Forelimb muscle (tissue), 1 donor: ENCODE measurements around the gene FOS. TPM values are rescaled to one million over a fixed set of nuclear protein-coding genes. Genes with fewer than 3 reads are reported as not detected.
"Not testable (repeated sequence)": the region's sequence is repeated elsewhere in the genome, so short reads cannot be mapped to it uniquely, and the experiment has no call there.

ENCODE experiments used
- DNase-seq: peaks from one replicate; pipeline ENCODE4 v3.0.0-alpha.2; 2013; ENCODE audit warnings: low read depth
- polyA plus RNA-seq: library from polyadenylated mRNA; unstranded; fragments of 120-200 nt; gene quantifications from one replicate; pipeline ENCODE4 v1.2.1, GENCODE V29; 2013; ENCODE audit not compliant: insufficient read length

The FOS gene
- polyA plus RNA-seq, 1 donor, result 212 TPM

- DNase-seq, result no peak
Observed at GRCh38 chr14:75294649-75295033, 16.0 kb downstream of the FOS start.

GRCh38 chr14:75295061-75295461 lies 16.4 kb downstream of the FOS start:
- DNase-seq, result no peak

- DNase-seq, result no peak
Observed at GRCh38 chr14:75295491-75296345, 17.1 kb downstream of the FOS start.

GRCh38 chr14:75297411-75298040 lies 18.9 kb downstream of the FOS start:
- DNase-seq, result no peak

GRCh38 chr14:75298187-75298965 lies 19.7 kb downstream of the FOS start:
- no peak for DNase-seq

- no peak for DNase-seq
Observed at GRCh38 chr14:75299059-75299458, 20.4 kb downstream of the FOS start.

- no peak for DNase-seq
Observed at GRCh38 chr14:75299576-75299975, 20.9 kb downstream of the FOS start.

GRCh38 chr14:75301666-75302325 lies 23.2 kb downstream of the FOS start:
- no peak for DNase-seq

- no peak for DNase-seq
Observed at GRCh38 chr14:75303381-75303789, 24.8 kb downstream of the FOS start.

GRCh38 chr14:75306410-75306809 lies 27.8 kb downstream of the FOS start:
- not testable (repeated sequence) for DNase-seq

- DNase-seq, result no peak
Observed at GRCh38 chr14:75306927-75307699, 28.5 kb downstream of the FOS start.

- DNase-seq, result no peak
Observed at GRCh38 chr14:75307700-75308379, 29.2 kb downstream of the FOS start.

- DNase-seq, result not testable (repeated sequence)
Observed at GRCh38 chr14:75308991-75309390, 30.4 kb downstream of the FOS start.

- DNase-seq, result not testable (repeated sequence)
Observed at GRCh38 chr14:75309561-75309960, 30.9 kb downstream of the FOS start.

- DNase-seq, result no peak
Observed at GRCh38 chr14:75310295-75311111, 31.9 kb downstream of the FOS start.

GRCh38 chr14:75311356-75311755 lies 32.7 kb downstream of the FOS start:
- DNase-seq, result no peak

GRCh38 chr14:75312341-75312740 lies 33.7 kb downstream of the FOS start:
- no peak for DNase-seq

GRCh38 chr14:75313294-75313693 lies 34.7 kb downstream of the FOS start:
- DNase-seq, result no peak

GRCh38 chr14:75315144-75315543 lies 36.5 kb downstream of the FOS start:
- no peak for DNase-seq

- DNase-seq, result no peak
Observed at GRCh38 chr14:75317148-75317547, 38.5 kb downstream of the FOS start.
